Activated CD8-positive, alpha-beta memory T cell treated with anti-CD3 and anti-CD28 coated beads, Interleukin-2, amount 50 U/mL, for 24 hours (primary cell): ENCODE results near the gene COL18A1.
A peak's percentile ranks its signal among the peaks of the same experiment; 100 is the strongest.
"Not testable (repeated sequence)": the region's sequence is repeated elsewhere in the genome, so short reads cannot be mapped to it uniquely, and the experiment has no call there.

Experiments used
- DNase-seq: peaks from one replicate; pipeline ENCODE4 v3.0.0-alpha.2; 2020; ENCODE audit errors: extremely low read depth

Gene COL18A1

DNA sequence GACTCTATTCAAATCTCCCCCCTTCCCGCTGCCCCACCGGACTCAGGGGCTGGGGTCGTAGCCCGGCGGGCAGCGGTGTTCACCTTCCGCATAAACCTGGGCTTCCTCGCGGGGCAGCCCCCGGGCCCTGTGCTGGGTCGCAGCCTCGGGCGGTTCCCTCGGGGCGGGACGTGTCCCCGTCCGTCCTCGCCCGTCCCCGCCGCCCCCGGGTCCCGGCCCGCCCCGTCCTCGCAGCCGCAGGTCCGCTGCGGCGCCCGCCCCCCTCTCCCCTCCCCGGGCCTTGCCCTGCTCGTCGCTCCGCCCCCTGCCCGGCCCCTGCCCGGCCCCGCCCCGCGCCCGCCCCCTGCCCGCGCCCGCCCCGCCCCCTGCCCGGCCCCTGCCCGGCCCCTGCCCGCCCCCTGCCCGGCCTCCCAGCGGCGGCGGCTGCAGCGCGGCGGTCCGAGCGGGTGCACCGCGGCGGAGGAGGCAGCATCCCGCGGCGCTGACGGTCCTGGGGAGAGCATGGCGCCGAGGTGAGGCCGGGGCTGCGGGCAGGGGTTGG is at the start of gene COL18A1:
COL18A1 (plus strand) TSS at position 436 of the 541 bp plus-strand sequence; CDS start at position 502, 66 bp downstream.
- no peak for DNase-seq

DNA sequence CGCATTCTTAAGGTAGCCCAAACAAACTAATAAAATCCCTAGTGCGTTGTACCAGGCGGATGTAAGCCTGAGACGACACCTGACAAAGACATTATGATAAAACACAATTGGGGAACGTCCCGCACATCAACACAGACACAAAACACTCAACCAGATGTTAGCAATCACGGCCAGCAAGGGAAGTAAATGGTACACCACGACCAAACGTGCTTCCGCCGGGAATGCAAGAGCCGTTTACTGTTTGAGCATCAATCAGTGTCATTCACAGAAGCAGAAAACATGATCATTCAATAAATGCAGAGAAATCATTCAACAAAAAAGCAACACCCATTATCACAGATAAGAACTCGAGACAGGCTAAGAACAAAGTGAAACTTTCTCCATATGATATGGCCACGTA is 49.4 kb upstream of the COL18A1 start:
- no peak for DNase-seq

DNA sequence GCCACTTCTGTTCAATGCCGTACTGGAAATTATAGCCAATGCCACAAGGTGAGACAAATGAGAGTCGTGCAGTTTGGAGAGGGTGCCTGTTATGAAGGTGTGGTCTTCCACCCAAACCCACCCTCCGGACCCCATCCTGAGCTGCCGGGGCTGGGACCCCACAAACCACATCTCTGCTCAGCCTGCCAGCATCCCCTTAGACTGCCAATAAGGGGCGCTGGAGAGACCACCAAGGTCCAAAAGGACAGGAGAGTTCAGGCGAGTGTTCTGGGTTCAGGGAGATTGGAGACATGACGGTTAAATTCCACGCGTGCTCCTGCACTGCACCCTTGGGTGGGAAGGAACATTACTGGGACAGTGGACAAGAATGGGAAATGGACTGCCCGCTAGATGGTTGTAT is 48.7 kb upstream of the COL18A1 start:
- no peak for DNase-seq

DNA sequence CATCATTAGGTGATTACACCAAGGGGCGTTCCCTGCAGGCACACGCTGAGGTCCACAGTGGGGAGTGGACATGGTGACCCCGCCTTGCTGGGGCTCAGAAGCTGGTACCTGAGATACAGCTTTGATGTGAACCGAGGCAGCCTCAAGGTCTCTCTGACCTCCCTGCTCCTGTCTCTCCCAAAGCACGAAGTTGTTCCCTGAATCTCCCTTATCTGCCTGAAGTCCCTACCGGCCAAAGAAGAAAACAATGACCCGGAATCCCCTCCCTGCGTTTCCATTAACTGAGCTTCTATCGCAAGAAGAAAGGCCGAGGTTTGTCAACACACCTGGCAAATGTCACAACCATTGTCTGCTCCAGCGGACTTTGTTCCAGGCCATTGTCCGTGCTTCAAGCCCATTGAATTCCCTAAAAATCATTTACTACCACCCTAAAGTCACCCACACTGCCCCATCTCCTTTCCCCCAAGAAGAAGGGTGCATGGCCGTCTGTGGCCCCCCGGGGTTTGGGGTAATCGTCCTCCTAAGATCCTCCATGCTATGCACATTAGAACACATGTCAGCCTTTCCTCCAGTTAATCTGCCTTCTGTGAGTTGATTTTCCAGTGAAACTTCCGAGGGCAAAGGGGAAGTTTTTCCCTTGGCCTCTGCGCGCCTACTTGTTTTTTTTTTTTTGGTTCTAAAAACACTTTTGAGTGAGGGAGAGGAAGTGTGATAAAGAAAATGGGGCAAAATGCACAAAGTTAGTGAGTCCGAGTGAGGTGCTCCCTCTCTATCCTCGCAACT is 48.1 kb upstream of the COL18A1 start:
- DNase-seq, result no peak

DNA sequence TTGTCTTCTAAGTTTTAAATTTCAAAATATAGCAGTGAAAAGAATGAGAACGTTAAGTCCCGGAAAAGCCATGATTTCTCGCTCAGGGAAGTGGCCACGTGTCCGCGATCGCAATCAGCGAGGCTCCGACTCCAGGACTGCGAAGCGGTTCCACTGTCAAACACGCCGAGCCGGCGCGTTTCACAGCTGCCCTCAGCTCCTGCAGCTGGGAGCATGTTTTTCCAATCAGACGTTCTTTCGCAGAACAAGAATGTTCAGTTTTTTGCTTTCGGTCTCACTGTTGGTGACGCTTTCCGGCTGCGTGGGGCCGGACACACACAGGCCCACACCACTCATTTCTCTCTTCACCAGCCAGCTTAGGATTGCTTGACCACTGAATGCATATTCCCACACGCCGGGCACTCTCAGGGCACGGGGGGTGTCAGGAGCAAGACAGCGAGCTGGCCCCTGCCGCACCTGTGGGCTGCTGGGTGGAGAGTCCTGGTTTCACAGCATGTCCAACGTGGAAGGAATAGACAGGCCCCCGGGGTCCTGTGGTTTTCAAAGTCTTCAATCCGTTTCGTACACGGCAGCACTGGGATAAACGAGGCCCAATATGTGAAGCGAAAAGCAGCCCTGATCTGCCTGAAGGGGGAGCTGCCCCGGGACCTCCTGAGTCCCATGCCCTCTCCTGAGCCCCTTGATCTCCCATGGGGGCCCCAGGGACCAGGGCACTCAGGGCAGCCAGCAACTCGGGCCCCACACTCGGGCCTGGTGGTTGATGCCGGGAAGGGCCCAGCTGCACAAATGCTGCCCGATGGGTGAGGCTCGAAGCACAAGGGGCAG is 47.3 kb upstream of the COL18A1 start:
- DNase-seq, result no peak

DNA sequence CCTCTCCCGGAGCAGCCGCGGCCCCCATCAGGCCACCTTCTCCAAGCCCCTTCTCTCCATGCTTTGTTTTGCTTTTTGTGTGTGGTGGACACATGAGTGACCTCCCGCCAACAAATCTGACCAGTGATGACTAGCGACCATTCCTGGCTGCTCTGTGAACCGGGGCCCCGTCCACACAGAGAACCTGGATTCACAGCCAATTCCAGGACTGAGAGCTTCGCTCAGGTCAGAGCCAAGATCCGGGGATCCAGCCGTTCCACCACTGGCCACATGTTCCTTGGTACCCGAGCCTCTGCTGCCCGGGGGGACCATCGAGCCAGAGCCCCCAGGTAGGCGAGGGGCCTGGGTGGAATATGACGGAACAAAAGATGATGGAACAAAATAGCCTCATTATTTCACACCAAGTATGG is 46.7 kb upstream of the COL18A1 start:
- no peak for DNase-seq

DNA sequence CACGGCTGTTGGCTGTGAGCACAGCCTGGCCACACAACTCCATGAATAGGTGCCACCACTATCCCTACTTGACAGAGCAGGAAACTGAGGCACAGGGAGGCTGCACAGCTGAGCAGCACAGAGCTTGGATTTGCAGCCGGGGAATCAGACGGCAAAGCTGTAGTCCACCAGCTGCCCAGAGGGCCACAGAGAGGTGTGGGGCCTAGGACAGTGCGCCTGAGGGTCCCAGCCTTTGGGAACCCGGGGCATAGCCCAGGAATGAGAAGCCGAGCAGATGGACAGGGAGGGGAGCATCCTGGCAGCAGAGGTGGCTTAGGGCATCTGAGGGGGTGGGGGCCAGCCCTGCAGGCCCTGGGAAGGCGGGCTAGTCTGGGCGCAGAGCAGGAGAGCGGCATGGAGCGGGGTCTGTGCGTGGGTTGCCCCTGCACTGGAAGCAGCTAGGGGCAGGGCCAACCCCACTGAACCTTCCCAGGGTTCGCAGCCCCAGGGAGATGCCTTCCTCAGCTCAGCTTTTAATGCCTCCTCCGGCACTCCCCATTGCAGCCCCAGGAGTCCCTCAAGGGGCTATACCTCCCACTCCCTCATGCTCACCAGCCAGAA is 46.2 kb upstream of the COL18A1 start:
- DNase-seq, result no peak

DNA sequence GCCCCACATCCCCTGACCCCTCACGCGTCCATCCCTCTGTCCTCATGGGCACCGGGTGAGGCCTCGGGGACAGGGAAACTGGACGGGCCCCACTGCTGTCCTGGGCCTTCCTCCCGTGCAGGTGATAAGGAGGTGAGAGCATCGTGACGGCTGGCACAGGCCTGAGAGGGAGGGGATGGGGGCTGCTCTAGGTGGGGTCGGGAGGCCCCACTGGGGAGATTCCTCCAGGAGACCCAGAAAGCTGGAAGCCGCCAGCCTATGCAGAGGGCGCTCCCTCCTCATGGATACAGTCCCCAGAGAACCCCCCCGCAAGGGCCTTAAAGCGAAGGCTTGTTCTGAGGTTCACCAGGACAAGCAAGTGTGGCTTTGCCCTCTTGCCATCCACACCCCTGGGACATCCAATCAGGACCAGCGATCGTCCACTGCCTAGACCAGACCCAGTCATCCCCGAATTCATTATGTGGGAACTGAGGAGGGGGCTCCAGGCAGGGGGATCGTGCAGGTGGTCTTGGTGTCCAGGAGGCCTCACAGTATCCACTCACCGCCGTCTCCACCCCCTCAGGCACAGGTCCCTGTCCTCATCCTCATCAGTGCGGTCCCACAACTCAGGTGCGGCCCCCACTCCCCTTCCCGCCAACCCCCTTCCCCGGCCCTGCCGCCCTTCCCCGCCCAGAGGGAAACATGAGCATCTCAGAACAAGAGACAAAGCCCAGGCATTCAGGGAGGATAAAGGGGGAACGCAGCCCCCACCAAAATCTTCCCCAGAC is 45.3 kb upstream of the COL18A1 start:
- DNase-seq, result no peak

DNA sequence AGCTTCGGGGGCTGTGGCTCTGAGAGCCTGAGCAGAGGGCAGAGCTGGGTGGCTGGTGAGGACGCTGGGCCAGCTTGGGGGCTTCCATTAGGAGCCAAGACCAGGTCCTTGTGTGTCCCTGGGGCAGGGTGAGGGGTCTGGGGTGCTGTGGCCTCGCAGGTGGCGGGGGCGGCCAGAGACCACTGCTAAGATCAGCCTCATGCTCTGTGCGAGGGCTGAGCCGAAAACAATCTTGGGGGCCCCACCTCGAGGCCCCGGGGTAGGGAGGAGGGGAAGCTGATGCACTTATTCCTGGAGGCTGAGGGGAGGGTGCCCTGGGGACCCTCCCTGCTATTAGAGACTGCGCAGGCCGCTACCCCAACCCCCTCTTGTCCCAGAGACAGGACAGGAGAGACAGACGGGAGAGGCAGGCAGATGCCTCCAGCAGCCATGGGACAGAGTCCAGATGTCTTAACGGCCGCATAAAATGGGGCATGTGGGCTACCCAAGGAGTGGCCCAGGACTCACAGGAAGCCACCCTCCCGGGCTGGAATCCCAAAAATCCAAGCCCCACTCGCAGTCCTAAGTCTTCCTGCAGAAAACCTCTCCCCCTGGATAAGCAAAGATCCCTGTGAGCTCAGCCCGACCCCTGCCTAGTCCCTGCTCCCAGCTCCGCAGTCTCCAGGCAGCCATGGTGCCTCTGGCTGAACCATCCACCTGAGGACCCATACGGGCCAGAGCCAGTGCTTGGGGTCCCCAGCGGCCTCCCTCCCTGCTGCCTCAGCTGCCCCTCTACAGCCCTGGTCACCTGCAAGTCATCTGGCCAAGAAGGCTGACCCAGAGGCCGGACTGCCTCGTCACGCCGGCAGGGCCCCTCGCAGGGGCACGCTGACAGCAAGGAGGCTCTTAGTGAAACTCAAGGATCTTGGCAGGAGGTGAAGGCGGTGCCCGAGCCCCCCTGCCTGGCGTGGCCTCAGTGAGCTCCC is 43.6 kb upstream of the COL18A1 start:
- no peak for DNase-seq

DNA sequence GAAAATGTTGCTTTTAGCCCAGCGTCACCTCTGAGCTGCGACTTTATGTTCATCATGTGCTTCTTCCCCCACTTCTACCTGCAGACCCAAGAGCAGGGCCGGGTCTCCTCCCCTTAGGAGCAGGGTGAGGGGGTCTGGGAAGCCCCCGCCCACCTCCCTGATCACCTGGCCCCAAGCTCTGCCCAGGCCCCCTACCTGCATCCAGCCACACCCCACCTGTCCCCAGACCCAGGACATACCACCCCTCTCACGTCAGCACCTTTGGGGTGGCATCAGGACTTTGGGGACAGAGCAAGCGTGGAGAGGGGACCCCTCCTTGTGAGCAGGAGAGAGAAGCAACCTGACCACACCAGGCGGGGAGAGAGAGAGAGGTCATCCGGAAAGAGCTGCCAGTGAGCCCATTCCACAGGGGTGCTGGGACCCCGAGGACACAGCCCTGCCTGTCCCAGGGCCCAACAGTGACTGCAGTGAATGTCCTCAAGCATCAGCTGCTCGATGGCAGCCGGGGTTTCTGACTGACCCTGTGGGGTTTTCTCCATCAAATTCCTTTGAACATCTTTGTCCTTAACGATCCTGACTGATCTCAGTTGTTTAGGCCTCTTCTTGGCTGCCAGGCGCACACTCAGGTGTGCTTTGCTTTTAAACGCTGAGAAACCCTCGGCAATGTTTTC is 42.8 kb upstream of the COL18A1 start:
- no peak for DNase-seq

DNA sequence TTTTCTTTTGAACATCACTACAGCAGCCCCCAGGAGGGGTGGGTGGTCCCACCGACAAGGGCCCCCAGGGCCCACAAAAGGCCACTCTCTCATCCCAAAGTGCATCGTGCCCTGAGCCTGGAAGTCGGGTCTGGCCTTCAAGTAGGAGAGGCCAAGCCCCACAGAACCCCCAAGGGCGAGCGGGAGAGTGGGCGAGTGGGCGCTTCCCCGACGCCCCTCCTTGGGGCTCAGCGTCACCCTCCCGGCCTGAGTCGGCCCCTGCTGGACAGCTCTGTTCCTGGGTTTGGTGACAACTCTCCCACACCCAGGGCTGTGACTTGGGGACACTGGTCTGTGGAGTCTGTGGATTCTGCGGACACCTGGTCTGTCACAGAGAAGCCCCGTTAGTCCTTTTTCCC is 42.2 kb upstream of the COL18A1 start:
- DNase-seq, result no peak

DNA sequence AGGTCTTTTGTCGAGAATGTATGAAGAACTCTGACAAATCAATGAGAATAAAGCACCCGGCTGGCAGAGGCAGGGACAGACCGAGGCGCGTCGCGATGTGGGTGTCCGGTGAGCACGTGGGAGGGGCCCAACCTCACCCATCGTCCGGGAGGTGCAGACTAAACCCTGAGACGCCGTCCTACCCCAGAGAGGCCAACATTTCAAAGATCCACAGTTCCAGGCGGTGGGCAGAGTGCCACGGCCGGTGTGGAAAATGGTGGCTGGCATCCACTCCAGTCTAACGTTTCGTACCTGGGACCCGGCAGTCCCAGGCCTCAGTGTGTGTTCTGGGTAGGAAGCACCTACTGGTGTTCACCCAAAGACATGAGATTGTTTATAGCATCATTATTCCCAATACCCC is 41.7 kb upstream of the COL18A1 start:
- not testable (repeated sequence) for DNase-seq

DNA sequence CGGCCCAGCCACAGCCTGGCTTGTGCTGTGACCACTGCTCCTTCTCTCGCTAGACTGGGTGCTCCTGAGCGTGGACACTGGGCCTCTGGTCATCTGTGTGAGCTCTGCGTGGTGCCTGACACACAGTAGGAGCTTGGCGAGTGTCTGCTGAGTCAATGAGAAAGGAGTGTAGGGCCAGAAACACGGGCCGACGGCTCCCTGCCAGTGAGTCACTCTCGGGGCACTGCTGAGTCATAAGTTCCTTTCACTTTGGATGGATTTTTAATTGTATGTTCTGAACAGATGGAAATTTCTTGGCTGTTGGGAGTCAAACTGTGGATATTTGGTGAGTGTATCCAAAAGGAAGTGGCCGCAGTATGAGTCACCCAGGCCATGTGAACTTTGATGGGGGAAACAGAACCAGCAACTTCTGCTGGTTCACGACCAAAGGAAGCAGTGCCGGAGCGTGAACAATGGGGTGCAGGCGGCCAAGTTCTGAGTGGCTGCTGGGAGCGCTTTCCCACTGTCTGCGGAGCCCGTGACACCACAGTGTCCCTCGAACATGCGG is 41.0 kb upstream of the COL18A1 start:
- peak; percentile 5 for DNase-seq

DNA sequence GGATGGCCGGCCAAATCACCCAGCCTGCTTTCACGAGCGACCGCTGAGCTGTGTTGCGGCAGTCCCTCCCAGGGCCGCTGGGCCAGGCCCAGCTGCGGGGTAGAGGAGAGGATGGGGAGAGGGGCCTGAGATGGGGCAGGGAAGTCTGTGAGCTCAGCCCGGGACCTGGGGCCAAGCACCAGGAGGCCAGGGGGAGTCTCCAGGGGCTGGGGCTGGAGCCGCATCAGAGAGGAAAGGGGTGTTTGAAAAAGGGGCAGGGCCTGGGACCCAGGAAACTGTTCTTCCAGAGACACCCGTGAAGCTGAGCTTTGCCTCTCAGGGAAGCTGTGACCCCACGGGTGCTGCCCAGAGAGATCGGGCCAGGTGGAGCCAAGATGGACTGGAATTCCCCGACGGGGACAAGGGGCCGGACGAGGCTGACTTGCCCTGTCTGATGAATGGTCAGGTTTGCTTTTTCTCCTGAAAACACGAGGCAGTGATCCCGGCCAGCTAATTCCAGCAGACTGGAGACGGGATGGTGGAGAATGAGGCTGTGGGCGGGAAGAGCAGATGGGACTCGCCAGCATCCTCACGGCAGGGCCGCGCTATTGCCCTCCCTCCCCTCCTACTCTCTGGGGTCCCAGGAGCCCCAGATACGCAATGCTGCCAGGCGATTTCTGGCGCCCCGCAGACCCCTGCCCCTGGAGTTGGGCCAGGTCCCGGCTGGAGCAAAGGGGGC is 40.3 kb upstream of the COL18A1 start:
- DNase-seq, result no peak

DNA sequence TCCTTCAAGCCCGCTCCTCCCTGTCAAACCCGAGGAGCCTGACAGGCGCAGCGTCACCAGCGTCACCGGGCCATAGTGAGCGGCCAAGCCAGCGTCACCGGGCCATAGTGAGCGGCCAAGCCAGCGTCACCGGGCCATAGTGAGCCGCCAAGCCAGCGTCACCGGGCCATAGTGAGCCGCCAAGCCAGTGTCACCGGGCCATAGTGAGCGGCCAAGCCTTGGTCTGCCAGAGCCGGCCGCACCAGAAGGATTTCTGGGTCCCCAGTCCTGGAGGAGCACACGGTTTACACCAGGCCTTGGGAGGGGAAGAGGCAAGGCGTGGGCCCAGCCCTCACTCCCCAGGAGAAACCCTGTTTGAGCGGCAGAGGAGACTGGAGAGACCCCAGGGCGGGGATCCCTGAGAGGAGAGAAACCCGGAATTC is 39.8 kb upstream of the COL18A1 start:
- DNase-seq, result no peak

DNA sequence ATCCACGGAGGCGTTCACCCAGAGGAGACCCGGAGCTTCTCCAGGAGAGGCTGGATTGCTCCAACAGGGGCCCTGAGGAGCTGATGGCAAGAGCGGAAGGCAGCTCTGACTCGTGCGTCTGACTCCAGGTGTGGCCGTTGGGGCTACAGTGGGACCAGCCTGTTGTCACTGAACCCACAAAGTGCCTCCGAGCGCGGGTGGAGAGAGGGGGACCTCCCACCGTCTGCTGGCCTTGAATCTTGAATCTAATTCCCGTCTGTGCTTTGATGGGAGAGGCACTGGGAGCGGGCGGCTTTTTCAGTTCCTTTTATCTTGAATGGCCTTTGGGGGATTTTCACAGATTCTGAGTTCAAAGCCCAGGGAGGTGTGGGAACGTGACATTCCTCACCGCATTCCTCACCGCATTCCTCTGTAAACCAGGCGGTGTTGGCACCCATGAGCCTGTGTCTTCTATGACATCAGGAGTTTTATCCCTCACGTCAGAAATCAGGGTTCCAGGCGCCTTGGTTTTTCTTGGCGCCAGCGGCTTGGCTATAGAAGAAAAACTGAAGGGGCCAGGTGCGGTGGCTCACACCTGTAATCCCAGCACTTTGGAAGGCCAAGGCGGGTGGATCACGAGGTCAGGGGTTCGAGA is 39.2 kb upstream of the COL18A1 start:
- no peak for DNase-seq

DNA sequence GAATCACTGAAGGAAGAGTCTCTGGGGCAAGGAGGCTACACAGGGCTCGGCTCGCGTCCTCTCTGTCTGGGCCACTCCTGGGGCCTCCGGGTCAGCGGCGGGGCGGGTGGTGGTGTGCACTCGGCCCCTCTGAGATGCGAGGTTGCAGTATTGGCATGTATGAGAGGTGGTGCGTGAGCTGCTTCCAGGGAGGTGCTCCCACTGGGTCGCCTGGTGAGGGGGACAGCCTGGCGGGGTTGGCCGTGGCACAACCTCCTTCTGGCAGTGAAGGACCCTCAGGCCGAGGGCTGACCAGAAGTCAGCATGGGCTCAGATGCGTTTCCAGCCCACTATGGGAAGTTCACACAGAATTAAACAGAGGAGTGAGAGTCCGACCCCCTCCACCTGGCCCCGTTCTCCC is 38.5 kb upstream of the COL18A1 start:
- no peak for DNase-seq

DNA sequence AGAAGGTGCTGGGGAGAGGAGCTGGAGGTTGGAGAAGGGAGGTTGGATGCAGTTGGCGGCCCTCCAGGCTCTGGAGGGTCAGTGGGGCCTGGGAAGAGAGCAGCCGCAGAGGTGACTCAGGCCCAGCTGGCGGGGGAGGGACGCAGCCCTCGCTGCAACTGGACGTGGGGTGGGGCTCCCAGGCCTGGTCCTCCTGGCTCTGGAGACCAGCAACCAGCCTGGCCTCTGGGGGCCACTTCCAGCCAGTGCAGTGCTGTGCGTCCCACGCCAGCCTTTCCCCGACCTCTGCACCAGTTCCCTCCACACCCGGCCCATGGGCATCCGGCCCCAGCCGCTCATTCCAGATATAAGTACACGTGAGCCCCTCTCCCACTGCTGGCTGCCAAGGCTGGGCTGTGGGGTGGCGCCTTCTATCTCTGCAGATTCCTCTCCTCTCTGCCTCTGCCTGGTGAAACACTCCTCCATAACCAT is 38.0 kb upstream of the COL18A1 start:
- no peak for DNase-seq
